HG02981 (cell line): ENCODE results near the gene GCHFR.

Source experiments
- ATAC-seq: cut with Tn5 transposase; IDR thresholded peaks from one replicate; pipeline ENCODE4 v1.9.1; 2021; ENCODE audit warnings: mild to moderate bottlenecking, moderate library complexity; ENCODE audit not compliant: unreplicated experiment

The GCHFR gene

DNA sequence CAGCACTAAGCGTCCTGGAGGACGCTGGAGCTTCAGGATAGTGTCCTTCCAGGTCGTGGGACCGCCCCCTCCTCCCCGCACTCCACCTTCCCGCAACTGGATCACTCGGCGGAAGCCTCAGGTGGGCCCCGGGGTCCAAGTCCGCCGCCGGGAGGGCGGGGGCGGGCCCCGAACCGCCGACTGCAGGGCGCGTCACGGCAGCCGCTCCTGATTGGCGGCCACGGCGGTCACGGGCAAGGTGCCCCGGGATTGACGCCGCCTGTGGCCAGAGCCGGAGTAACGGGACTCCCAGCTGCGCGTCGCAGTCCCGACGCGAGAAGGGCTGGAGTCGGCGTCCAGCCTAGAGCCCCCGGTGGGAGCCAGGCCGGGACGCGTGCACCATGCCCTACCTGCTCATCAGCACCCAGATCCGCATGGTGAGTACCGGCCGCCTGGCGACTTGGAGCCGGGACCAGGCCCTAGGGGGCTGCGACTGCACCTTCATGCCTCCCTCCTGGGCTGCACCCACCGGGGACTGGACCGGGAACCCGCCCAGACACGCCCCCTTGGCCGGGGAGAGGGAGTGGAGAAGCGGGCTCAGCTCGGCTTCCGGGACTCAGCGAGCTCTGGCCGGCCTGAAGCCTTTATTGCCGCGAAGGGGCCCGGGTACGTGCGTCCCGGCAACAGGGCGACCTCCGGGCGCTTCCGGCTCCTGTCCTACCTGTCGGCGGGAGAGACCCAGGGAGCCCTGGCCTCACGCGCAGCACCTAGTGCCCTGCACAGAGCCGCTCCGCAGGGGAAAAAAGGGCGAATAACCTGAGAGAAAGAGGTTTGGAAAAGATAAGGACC, at the start of gene GCHFR:
Gene GCHFR, plus strand, starts transcription at position 268 of the 828 bp plus-strand sequence. Its CDS starts 113 bp downstream, at position 381.
- ATAC-seq = peak; percentile 30

DNA sequence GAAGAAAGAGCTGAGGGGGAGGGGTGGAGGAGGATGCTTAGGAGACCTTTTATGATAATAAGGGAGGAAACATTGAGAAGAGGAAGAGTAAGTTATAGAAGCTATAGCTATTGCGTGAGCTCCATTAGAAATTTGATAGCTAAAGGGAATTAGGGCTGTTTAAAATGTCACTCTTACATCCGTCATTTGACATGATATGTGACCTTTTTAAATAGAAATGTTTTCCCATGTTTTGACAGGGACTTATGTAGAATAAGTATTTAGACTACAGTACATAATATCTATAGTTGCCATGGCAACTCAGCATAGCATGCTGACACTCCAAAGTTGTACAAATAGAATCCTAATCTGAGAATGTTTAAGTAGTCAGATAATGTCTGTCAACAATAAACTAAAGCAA, 49.7 kb upstream of the GCHFR start:
- ATAC-seq = no peak

DNA sequence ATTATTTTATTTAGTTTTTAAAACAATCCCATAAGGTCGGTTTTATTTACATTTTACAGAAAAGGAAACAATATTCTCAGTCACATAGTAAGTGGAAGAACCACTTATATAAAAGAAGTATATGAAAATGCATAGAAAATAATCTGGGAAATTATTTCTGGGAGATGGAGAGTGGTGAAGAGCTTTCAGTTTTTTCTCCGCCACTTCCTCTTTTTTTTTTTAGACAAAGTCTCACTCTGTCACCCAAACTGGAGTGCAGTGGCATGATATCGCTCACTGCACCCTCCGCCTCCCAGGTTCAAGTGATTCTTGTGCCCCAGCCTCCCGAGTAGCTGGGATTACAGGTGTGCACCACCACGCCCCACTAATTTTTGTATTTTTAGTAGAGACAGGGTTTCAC, 47.7 kb upstream of the GCHFR start:
- no peak for ATAC-seq

DNA sequence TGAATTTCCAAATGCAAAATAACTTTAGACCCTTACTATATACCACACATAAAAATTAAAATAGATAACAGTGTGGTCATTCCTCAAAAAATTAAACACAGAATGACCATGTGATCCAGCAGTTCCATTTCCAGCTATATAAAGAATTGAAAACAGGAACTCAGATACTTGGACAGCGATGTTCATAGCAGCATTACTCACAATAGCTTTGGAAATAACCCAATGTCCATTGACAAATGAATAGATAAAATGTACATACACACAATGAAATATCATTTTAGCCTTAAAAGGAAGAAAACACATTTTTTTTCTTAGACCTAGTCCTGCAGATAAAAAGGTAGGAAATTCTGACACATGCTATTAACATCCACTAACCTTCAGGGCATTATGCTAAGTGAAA, 42.2 kb upstream of the GCHFR start:
- no peak for ATAC-seq

DNA sequence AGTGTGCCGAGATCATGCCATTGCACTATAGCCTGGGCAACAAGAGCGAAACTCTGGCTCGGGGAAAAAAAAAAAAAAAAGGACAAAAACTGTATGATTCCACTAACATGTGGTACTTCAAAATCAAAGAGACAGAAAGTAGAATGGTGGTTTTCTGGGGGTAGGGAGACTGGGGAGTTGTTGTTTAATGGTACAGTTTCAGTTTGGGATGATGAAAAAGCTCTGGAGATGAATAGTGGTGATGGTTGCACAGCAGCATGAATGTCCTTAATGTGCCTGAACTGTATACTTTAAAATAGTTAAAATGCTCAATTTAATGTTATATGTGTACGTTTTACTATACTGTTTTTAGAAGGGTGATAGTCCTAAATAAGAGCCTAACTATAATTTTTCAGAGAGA, 41.5 kb upstream of the GCHFR start:
- no peak for ATAC-seq

DNA sequence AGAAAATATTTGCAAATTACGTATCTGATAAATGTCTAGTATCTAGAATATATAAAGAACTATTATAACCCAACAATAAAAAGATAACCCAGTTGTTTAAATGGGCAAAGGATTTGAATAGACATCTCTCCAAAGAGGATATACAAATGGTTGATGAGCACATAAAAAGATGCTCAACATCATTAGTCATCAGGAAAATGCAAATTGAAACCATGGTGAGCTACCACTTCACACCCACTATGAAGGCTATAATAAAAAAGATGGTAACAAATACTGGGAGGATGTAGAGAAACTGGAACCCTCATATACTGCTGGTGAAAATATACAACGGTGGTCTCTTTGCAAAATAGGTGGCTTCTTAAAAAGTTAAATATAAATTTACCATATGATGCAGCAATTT, 40.9 kb upstream of the GCHFR start:
- ATAC-seq = no peak

DNA sequence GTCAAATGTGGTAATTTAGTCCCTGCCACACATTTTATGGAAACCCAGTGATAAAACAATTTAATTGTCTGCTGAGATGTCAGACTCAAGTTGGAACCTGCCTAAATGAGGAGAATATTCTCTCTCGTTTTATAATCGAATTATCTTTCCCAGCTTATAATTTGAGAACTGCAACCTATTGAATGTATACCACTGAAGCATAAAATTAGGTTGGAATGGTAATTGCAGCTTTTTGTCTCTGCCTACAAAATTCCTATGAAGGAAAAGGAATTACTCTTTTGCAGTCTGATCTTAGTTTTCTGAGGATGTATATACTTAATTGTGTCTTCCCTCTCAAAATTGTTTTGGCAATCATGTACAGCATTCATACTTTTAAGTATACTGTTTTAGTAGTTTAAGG, 39.9 kb upstream of the GCHFR start:
- no peak for ATAC-seq

DNA sequence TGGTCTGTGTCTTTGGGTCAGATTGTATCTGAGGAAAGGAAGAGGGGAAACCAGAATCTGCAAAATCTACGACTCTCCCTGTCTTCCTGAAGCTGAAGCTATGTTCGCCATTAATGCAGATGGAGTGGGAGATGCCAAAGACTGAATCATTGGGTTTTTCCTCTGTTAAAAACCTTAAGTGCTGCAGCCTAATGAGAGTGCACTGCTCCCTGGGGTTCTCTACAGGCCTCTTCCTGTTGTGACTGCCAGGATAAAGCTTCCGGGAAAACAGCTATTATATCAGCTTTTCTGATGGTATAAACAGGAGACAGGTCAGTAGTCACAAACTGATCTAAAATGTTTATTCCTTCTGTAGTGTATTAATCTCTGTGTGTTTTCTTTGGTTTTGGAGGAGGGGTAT, 32.8 kb upstream of the GCHFR start:
- ATAC-seq = no peak

DNA sequence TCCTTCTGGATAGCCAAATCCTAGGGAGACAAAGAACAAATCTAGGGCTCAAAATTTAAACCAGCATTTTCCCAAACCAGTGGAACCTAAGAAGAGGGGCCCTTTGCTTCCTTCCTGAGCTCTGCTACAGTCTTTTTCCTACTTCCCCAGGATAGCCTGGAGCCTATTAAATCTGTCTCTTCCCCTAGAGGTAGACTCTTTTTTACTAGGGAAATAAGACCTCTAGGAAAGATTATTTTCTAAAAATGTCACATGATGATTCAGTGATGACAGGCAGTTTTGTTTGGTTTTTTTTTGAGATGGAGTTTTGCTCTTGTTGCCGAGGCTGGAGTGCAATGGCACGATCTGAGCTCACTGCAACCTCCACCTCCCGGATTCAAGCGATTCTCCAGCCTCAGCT, 27.3 kb upstream of the GCHFR start:
- no peak for ATAC-seq

DNA sequence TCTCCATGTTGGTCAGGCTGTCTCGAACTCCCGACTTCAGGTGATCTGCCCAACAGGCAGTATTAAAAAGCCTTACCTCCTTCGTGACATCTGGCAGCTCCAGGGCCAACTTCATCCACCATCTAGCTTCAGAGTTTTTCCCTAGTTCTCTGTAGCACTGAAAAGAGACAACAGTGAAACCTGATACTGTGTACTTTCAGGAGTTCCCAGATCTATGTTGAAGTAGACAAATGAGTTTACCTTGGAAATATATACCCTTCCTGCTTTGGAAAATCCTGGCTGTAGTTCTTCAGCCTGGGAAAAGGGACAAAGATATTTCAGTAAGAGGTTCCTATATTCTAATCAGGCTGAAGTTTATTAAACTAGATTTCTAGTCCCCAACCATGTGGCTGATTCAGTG, 26.8 kb upstream of the GCHFR start:
- no peak for ATAC-seq

DNA sequence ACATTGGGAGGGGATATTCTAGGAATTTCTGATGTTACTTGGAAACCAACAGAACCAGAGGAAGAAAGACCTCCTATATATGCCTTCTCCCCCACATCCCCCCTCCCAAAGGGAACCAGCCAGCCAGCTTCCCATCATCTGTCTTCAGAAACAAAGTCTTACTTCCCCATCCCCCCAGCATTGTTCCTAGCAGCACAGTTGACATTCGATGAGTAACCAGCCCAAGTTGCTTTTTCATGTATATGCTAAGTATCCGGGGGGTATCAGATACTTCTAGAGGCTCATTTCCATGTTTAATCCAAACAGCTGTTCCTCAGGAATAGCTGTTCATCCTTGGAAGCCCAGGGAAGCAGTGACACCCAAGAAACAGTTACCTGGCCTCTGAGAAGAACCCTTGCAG, 24.8 kb upstream of the GCHFR start:
- ATAC-seq = no peak

DNA sequence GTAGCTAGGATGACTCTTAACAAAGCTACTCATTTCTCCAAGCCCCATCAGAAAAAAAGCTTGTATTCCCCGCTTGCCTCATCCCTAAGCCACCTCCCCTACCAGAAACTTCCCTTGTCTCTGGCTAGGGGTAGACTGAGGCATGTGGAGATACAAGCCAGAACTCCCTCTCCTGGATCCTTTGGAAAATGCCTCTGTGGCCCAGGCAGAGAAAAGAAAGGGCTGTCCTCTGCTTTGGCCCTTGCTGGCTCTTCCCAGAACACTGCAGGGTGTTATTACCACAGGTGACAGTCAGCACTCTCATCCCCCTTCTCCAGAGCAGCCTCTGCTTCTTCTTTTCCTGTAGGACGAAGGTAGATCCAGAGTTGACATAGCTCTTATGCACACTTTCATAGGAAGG, 24.0 kb upstream of the GCHFR start:
- no peak for ATAC-seq

DNA sequence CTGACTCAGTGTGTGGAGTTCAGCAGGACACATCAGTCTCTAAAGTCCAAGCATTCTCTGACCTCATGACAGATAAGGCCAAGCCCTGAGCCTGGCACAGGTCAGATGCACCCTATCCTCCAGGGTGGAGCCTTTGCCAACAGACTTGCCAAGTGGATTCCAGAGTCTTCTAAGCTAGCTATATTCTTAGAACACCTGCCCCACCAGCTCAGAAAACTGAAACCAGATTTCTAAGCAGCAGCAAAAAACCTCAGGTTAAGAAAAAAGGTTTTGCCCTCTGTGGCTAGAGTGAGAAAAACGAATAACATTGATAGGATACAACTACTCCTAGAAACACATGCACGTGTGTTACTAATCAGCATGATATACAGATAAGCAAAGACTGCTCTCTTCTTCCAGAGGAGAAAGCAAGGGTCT, 20.4 kb upstream of the GCHFR start:
- no peak for ATAC-seq

DNA sequence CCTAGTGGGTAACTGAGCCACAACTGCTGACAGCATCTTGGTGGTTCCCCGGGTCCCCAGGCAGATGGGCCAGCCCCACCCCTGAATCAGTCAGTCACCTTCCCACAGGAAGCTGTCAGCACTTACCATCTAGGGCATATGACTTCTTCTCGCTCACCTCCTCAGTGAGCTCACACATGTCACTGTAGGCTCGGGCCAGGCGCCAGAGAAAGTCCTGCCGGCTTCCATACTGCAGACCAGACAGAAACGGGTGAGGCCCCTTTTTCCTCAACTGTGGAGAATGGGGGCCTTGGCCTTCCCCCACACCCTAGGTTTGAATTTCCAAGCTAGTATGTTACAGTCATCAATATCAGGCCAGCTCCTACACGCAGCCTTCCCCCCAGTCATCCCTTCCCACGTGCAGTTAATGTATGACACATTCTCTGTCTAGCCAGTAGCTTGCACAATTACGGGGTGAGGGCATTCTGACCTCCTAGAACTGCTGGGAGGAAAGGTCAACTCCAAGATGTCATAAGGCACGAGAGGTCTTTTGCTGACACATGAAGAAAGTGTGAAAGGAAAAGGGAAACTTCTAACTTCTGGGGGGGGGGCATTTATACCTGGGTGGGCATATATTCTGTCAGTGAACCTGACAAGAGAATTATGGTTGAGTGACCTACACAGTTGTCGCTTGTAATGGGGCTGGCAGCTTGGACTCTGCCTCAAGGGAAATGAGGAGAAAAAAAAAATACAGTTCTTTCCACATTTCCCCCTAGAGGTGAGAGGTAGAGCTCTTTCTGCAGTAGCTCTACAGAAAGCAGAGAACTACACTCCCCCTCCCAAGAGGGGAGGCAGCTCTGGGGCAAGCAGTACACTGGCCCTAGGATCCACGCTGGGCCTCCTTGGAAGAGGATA, 19.7 kb upstream of the GCHFR start:
- no peak for ATAC-seq

DNA sequence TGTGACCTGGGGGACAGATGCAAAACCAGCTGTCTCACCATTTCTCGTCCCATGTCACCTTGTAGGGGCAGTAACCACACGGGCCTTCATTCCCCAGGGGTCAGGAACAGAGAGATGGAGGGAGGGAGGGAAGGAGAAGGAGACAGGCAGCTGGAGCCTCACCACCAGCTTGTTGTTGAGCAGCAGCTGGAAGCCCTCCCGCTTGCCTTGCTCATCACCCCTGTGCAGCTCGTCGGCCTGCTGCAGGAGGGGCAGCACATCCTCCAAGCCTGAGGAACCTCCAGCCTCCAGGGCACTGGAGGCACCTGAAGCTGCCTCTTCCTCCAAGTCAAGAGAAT, 19.1 kb upstream of the GCHFR start:
- no peak for ATAC-seq

DNA sequence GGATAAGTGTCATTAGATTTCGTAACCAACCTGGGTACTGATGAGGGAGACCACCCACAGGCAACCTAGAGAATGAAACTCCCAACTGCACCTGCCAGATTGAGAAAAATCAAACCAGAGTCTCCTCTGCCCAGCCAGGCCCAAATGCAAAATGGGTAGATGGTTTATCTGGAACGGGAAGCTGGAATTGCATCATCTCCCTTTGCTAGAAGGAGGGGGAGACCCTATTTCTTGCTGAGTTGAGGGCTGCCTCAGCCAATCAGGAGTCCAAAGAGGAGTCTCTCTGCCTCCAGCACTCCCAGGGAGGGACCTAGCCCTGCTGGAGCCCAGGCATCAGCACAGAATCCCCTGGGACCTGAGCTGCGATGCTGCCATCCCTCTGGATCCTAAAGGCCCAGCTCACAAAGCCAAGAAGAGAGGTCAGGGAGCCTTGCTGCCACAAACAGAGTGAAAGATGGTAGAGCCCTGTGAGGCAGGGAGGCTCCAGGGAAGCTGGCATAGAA, 16.9 kb upstream of the GCHFR start:
- ATAC-seq = no peak

DNA sequence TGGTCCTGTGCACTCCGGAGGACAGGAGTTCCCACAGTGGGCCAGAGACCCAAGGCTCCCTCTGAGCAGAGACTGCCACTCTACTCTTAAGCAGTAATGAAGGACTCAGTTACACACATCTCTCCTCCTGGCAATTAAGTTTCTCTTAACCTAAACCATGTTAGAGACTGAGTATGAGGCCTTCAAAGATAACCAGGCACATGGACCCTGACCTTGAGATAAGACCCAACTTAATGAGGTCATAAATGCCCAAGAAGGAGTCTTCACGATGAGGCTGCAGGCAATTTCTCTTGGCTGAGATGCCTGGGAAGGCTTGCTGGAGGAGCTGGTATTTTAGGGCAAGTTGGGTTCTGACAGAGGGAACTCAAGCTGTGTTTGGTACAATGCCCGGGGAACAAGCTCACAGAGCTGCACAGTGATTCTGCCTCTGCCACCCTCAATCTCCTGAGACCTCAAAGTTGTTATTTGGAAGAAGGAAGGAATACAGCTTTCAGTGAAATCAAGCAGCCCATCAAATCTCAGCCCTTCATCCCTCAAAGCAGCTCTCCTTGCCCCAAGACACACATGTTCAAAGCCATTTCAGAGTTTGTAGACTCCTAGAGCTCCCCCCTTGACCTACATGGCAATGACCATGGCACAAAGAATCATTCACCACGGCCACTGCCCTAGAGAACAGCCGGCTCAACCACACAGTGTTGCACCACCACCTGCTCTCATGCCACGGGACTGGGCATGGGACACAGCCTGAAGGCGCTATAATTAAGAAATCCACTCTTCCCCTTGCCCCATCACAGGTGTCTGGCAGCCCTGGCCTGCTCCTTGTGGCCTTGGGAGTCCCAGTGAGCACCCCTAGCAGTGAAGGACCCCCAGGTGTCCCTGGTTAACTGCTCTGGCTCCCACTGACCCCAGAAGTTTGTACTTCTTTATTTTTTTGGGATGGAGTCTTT, 15.9 kb upstream of the GCHFR start:
- no peak for ATAC-seq

DNA sequence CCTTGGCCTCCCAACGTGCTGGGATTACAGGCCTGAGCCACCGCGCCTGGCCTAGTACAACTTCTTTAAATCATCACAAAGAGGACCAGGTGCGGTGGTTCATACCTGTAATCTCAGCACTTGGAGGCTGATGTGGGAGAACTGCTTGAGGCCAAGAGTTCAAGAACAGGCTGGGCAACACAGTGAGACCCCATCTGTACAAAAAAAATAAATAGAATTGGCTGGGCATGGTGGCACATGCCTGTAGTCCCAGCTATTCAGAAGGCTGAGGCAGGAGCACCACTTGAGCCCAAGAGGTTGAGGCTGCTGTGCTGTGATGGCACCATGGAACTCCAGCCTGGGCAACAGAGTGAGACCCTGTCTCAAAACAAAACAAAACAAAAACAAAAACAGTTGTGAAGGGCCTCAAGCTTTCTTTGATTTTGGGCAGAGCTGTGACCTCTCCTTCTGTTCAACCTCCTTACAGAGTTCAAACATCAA, 14.7 kb upstream of the GCHFR start:
- ATAC-seq = no peak

DNA sequence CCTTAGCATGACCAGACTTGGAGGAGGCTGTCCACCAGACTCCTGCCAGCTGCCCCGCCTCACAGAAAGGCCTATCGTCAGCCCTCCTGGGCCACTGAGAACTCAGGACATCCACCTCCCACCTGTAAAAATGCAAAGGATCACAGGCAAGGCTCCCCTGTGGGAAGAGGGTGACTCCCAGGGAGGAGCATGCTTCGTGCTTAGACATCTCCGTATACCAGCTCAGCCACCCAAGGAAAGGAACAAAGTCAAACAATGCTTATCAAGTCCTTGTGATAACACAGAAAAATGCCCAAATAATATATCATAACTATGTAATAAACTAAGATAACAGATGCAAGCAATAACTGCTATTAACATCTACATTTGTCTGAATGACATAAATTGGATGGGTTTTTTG, 13.0 kb upstream of the GCHFR start:
- no peak for ATAC-seq

DNA sequence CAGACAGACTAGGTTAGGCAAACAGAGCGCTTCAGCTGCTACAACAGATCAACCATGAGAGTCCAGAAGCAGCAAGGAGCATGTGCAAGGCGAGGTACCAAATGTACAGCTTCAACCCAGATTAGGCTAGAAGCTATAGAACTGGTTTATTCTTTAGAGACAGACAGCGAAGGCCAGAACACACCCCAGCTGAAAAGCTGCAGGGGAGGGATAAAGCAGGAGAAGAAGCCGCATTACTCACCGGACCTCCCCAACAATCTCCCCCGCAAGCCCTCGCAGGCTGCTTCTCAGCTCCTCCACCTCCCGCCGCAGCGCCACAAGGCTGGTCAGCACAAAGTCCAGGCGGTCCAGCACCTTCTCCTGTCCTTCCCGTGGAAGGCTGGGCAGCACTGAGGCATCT, 12.1 kb upstream of the GCHFR start:
- ATAC-seq = no peak

DNA sequence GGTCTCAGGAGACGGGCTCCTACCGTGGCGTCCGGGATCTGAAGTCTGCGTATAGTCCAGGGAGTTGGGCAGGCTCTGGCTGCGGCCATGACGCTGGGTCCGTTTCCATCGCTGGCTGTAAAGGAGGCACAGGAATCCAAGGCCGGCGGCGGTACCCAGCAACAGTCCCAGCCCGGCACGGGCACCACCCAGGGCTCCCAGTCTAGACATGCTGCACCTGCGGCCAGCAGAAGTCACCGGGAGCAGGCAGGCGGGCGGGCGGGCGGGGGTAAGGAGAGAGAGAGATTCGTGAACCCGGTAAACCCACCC, 9.3 kb upstream of the GCHFR start:
- ATAC-seq = no peak
